Neural crest cell (in vitro differentiated cells): ENCODE measurements around the gene GCG. TPM values are rescaled to one million over a fixed set of nuclear protein-coding genes. Genes with fewer than 3 reads are reported as not detected.

Experiments used
- DNase-seq: peaks from one replicate; pipeline ENCODE4 v3.0.0; 2021; ENCODE audit warnings: low read depth, mixed read lengths, low spot score
- H3K27ac Mint-ChIP-seq: one replicate; pipeline ENCODE4 v1.8.0; 2021; ENCODE audit warnings: mild to moderate bottlenecking, mixed read lengths; ENCODE audit not compliant: unreplicated experiment
- H3K27me3 Mint-ChIP-seq: 2 replicates; pipeline ENCODE4 v1.8.0; 2021; ENCODE audit warnings: low read depth, mild to moderate bottlenecking, mixed read lengths
- H3K36me3 Mint-ChIP-seq: 2 replicates; pipeline ENCODE4 v1.8.0; 2021; ENCODE audit warnings: low read depth, mild to moderate bottlenecking, mixed read lengths
- H3K4me1 Mint-ChIP-seq: 2 replicates; pipeline ENCODE4 v1.8.0; 2021; ENCODE audit warnings: mixed read lengths
- H3K4me3 Mint-ChIP-seq: one replicate; pipeline ENCODE4 v1.8.0; 2021; ENCODE audit warnings: mild to moderate bottlenecking, mixed read lengths
- H3K9me3 Mint-ChIP-seq: 2 replicates; pipeline ENCODE4 v1.8.0; 2021; ENCODE audit warnings: mixed read lengths
- total RNA-seq: library from RNA; stranded (reverse); gene quantifications from 2 replicates; pipeline ENCODE4 v1.2.1, GENCODE V29; 2021
- TF ChIP-seq, protein P1 (sequence below): fragments of 200-600 bp; sonication (generic); conservative IDR thresholded peaks from 2 replicates; pipeline ENCODE4 v1.5.0; 2021; ENCODE audit warnings: antibody characterized with exemption, mild to moderate bottlenecking

GCG gene
- total RNA-seq, 1 donor from 2014 or later: not detected

DNA sequence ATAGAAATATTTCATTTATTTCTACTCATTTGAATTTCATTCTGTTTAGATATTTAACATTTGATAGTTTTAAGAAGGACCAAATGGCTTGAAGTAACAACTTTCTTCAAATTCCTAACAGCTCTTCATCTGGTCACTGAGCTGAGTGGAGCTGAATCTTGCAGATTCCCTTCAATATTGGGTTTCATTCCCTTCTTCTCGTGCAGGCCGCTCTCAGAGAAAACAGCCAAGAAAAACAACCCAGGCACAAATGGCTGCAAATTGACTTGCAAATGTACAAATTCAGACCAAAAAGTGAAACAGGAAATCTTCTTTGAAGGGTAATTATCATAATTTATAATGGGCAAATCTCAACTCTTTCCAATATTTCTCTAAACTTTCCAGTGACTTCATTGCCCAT, 30.3 kb upstream of the GCG start:
- H3K36me3 Mint-ChIP-seq: no peaks in the 10 kb centered on the region
- no peak for DNase-seq
- H3K27ac Mint-ChIP-seq: no peak overlapping the region
- H3K4me3 Mint-ChIP-seq: no peak overlapping the region
- H3K27me3 Mint-ChIP-seq: no peaks in the 10 kb centered on the region
- no peaks in the 10 kb centered on the region for H3K9me3 Mint-ChIP-seq
- no peaks in the 10 kb centered on the region for H3K4me1 Mint-ChIP-seq
- TF ChIP-seq, protein P1, sequence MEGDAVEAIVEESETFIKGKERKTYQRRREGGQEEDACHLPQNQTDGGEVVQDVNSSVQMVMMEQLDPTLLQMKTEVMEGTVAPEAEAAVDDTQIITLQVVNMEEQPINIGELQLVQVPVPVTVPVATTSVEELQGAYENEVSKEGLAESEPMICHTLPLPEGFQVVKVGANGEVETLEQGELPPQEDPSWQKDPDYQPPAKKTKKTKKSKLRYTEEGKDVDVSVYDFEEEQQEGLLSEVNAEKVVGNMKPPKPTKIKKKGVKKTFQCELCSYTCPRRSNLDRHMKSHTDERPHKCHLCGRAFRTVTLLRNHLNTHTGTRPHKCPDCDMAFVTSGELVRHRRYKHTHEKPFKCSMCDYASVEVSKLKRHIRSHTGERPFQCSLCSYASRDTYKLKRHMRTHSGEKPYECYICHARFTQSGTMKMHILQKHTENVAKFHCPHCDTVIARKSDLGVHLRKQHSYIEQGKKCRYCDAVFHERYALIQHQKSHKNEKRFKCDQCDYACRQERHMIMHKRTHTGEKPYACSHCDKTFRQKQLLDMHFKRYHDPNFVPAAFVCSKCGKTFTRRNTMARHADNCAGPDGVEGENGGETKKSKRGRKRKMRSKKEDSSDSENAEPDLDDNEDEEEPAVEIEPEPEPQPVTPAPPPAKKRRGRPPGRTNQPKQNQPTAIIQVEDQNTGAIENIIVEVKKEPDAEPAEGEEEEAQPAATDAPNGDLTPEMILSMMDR: no peak

DNA sequence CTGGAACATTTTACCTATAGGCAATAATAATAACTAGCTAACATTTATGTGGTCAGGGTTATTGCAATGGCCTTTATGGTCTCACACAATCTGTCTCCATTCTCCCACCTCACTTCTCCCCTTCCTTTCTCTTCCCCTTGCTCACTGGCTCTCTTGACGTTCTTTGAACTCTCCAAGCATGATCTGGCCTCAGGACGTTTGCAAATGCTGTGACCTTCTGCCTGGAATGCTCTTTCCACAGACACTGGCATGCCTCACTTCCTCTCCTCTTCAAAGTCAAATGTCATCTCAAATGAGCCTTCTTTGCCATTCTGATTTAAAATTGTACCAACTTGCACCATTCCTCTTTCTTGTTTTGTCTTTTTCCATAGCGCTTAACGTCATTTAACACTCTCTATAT, 25.3 kb upstream of the GCG start:
- Mint-ChIP-seq H3K4me3 (no peak overlapping the region), H3K9me3 (no peaks in the 10 kb centered on the region), H3K36me3 (no peaks in the 10 kb centered on the region), H3K27ac (no peak overlapping the region), H3K4me1 (no peaks in the 10 kb centered on the region), H3K27me3 (no peaks in the 10 kb centered on the region)
- TF ChIP-seq, protein P1: no peak
- DNase-seq: no peak

DNA sequence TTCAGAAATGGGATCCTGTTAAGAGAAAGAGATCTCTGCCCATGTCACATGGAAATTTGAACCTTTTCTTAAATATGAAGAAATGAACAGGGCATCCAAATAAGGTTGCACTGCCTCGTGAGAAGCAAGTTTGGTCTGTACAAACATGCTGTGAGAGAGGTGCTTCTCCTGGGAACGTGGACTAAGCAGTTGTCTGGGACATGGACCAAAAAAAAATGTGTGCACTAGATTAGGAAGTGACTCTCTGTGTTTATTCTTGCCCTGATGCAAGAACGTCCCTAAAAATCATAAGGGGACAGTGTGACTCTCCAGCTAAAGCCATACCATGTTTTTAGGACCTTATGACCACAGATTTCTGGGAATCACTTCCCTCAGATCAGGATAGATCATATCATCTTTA, 23.7 kb upstream of the GCG start:
- no peaks in the 10 kb centered on the region for H3K4me1 Mint-ChIP-seq
- DNase-seq: no peak
- no peaks in the 10 kb centered on the region for H3K27me3 Mint-ChIP-seq
- H3K27ac Mint-ChIP-seq: no peak overlapping the region
- TF ChIP-seq, protein P1: no peak
- no peak overlapping the region for H3K4me3 Mint-ChIP-seq
- H3K9me3 Mint-ChIP-seq: no peaks in the 10 kb centered on the region
- H3K36me3 Mint-ChIP-seq: no peaks in the 10 kb centered on the region

DNA sequence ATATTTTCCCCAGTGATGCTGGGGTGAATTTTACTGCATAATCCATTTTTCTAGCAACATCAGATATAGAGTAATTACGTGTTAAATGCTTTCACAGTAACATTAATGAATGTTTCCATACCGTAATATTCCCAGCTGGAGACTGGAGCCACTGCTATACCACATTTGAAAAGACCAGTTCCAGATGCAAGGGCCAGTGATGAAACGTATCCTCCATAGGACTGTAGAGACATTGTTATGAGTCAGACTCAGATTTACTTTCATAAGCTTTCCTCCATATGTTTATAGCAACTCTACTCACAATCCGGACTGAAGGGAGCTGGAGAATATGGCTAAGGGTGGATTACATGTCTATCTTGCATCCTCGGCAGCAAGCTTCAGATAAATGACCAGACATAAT, 22.7 kb upstream of the GCG start:
- H3K27me3 Mint-ChIP-seq: no peaks in the 10 kb centered on the region
- no peak overlapping the region for H3K4me3 Mint-ChIP-seq
- DNase-seq: no peak
- TF ChIP-seq, protein P1: no peak
- H3K27ac Mint-ChIP-seq: no peak overlapping the region
- no peaks in the 10 kb centered on the region for H3K9me3 Mint-ChIP-seq
- no peaks in the 10 kb centered on the region for H3K4me1 Mint-ChIP-seq
- no peaks in the 10 kb centered on the region for H3K36me3 Mint-ChIP-seq

DNA sequence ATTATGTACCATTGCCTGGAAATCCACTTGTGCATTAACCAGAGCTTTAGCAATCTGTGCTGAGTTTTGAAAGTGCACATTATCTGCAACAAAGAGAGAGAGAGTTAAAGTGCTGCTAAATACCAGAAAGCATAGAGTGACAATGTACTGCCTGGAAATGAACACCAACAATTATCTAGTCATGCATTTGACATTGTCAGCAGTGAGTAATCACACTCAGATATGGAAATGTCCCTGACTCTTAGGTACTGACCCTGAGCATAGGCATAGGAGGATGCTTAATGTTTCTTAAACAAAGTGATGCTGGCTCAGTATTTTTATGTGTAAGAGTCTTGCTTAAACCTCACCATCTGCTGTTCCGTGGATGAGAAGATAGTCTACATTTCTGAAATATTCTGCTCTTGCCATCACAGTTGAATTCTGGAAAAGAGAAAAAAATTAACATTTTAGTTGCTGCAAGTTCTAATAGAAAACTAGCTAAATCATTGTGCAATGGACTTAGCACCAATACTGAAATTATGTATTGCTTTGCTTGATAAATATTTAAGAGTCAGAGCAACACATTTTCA, 20.8 kb upstream of the GCG start:
- TF ChIP-seq, protein P1: no peak
- DNase-seq: no peak

More for the DNA sequence above, 20.8 kb upstream of the GCG start:
- H3K27ac Mint-ChIP-seq: no peak overlapping the region
- no peaks in the 10 kb centered on the region for H3K36me3 Mint-ChIP-seq
- H3K4me3 Mint-ChIP-seq: no peak overlapping the region
- peaks cover 3% of the 10 kb centered on the region for H3K27me3 Mint-ChIP-seq
- no peaks in the 10 kb centered on the region for H3K4me1 Mint-ChIP-seq
- H3K9me3 Mint-ChIP-seq: no peaks in the 10 kb centered on the region
